ENCODE data around the gene STAG1.
"Not testable (repeated sequence)": the region's sequence is repeated elsewhere in the genome, so short reads cannot be mapped to it uniquely, and the experiment has no call there.

DNA sequence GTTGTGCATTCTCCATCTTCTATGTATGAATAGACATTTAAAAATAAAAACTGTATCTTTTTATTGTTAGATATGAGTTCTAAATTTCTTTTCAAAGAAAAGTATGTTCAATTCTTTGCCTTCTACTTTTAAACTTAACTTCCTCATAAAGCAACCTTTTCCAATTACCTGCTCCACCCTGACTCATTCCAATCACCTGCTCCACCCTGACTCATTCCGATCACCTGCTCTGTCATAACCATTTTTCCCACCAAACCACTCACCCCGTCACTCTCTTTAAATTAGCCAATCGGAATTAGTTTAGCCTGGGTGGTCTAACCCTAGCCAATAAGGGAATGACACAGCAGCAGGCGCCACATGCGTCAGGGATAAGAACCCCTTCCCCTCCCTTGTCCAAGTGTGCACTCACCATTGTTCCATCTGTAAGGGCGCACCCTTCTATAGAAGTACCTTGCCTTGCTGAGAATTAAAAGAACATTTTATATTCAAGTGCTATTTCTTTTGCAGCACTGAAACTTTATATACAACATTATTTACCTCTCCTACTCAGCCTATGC, 134.1 kb downstream of the STAG1 start:
- not testable (repeated sequence) for TF ChIP-seq POLR2A (IDR thresholded peaks at IDR 0.05; ENCODE audit: low read length); GATA1 (IDR thresholded peaks at IDR 0.05; ENCODE audit: low read depth, low read length)
